ENCODE data around the gene CELF4. TPM values are rescaled to one million over a fixed set of nuclear protein-coding genes. Genes with fewer than 3 reads are reported as not detected.

CELF4 gene
- total RNA-seq, 1 donor from 2014 or later, result not detected

DNA sequence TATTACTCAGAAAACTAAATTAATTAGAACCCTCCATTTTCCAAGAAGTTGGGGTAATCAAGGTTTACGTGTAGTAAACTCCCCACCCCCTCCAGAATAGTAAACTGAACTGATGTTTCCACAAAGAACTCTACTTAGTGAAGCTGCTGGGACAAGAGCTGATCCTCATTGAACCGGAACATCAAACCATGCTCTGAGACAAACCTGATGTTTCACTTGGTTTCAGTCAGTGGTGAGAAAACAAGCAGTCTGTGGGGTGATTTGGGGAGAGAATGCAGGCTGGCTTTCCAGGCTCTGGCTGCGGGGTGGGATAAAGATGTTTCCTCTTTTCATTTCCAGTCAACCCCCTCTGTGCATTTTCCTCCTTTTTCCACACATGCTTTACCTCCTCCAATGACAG is 38.2 kb downstream of the CELF4 start:
- intact Hi-C loops (cut with micrococcal nuclease), result no loop called here

DNA sequence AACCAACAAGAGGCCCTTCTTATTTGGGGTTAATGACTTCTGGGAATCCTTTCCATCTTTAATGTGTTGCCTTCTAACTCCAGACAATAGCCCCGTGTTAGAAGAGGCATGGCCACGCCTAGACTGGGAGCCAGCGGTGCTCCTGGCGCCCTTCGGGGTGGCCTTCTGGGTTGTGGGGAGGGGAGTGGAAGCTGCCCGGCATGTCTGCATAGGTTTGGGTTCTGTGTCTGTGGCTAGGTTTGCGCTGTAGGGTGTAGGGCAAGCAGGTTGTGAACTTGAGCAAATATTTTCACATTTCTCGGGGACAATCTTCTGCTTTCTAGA is 40.4 kb downstream of the CELF4 start:
- intact Hi-C loops (cut with micrococcal nuclease), result no loop called here

DNA sequence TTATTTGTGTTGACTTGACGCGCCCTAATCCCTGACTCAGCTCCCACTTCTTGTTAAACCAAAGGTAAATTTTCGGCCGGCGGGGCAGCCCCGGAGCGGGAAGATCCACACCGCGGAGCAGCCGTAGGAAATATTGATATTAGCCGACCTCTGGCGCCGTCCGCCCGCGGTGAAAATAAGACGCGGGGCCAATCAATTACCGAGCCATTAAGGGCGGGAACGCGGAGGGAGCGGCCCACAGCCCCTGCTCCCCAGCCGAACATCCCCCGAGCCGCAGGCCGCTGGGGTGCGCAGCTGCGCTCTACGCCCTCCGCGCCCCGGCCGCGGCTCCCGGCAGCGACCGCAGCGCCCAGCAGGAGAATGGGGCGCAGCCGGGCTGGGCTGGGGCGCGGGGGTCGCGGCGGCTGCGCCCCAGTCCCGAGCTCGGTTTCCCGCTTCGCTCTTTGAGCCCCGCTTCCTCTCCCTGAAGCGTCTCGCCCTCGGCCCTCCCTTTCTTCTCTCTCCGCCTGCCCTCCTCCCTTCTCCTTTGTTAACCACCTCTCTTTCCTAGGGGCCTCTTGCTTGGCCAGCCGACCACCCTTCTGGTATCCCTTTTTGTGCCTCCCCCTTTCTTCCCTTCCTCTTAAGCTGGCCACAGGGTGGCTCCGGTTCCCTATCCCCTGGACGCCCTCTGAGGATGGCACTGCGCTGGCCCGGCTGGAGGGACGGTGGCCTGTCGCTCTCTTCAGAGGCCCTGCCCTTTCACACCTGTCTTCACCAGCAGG is 40.9 kb downstream of the CELF4 start:
- intact Hi-C loops (cut with micrococcal nuclease), result no loop called here

GRCh38 chr18:37524139-37524497 is 41.5 kb downstream of the CELF4 start:
- intact Hi-C loops (cut with micrococcal nuclease), result no loop called here

DNA sequence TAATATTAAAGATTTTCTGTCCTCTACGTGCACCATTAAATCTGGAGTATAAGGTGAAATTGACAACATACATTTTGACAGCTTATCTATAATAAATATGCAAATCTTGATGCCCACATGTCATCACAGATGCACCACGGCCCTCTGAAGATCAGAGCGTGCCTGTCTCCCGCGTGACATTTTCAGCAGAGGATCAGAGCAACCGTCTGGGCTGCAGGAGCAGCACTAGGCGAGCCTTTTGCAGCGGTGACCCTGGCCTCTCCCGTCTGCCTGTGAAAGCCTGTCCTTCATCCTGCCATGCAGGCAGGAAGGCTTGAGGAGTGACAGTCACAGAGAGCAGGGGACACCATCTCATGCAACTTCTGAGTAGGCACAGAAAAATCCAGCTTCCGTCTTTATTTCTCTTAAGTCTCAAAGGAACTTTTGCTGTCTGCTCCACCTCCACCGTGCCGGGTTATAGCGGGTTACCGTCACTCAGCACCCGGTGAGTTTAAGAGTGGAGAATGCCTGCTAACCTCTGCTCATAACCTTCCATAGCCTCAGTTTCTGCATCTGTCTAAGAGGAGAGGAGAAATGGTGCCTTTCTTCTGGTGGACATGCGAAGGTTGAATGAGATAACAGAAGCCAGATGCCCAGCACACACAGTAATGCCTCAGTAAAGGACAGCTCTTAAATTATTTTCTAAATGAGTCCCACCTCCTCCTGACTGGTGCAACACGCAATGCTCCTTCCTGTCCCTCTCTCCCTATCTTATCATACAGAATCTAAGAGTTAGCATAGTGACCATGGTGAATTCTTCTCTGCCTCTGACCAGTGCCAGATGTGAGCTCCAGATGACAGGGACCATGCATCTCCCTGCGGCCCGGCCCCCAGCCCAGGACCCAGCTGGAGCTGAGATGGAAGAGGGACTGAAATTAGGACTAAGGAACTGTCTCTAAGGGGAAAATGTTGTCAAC is 43.8 kb downstream of the CELF4 start:
- intact Hi-C loops (cut with micrococcal nuclease), result no loop called here

- intact Hi-C loops (cut with micrococcal nuclease), result no loop called here
Measured at GRCh38 chr18:37520508-37520907, 45.1 kb downstream of the CELF4 start.

GRCh38 chr18:37519510-37520135 is 46.0 kb downstream of the CELF4 start:
- intact Hi-C loops (cut with micrococcal nuclease), result no loop called here

DNA sequence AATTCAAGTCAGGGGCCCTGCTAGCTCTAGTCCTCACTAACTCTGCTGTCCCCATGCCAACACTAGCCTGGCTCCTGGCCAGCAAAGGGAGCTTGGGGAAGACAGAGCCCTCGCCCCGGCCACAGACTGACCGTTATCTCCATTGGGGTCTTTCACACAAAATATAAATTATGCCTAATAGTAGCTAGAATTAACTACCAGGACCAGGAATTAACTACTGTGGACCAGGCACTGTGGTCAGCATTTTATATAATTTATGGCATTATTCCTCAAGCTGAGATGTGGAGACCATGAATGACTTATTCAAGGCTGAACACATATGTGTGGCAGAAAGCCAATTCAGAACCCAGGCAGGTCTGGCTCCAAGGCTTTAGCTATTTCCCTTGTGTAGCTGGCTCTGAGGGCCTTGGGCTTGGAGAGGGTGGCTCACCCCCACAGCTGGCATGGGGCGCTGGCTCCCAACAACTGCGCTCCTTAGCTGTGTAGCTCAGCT is 49.2 kb downstream of the CELF4 start:
- intact Hi-C loops (cut with micrococcal nuclease), result no loop called here

DNA sequence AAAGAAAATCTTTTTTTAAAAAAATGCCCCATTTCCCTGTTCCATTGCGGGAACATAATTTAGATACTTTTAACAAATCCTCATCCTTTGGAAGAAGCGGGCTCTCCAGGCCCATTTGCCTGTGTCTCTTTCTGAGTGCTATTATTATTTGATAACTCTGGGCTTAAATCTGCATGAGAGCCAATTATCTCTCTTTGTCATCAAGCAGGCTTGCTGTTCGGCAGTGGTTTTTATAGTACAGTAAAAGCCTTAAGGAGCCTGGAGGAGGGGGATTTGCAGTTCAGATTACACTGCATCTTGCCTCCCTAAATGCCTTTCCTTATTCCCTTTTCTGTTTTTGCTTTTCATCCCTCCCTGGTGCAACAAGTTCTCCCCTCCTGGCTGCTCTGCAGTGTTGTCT is 50.6 kb downstream of the CELF4 start:
- intact Hi-C loops (cut with micrococcal nuclease), result no loop called here

DNA sequence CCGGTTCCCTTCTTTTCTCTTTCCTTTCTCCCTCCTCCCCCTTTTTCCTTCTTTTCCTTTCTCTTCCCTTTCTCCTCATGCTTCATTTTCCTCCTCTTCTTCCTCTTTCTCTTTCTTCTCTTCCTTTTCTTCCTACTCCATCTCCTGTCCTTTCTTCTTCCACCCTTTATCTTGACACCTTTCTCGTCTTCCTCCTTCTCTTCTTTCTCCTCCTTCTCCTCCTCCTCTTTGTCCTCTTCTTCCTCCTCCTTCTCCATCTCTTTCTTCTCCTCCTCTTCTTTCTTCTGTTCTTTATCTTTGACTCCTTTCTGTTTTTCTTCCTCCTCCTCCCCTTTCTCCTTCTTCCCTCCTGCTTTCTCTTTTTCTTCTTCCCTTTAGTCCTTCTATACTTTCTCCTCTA is 53.2 kb downstream of the CELF4 start:
- intact Hi-C loops (cut with micrococcal nuclease), result no loop called here

DNA sequence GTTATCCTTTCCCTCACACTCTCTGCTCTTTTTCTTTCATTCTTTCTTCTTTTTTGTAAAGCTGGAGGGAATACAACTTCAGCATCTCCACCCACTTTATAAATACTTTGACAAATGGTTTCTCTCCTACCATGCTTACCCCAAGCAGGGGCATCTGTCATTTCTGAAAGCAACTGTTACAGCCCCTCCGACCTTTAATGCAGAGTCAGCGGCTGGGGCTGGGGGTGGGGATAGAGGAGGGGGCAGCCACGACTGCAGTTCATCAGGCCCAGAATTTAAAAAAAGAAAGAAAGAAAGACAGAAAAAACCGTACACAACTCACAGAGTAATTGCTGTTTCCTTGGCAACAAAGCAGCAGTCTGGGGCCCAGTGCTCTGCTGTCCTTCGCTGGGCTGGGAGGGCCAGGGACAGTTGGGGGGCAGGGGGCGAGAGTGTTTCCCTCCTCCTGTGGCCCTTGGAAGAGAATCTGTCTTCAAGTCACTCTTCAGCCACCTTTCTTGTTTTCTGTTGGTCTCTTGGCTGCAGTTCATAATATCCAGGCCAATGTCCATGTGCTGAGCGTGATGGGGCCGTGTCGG is 53.8 kb downstream of the CELF4 start:
- intact Hi-C loops (cut with micrococcal nuclease), result no loop called here

- intact Hi-C loops (cut with micrococcal nuclease), result no loop called here
Measured at GRCh38 chr18:37509600-37509999, 56.0 kb downstream of the CELF4 start.

- intact Hi-C loops (cut with micrococcal nuclease), result no loop called here
Measured at GRCh38 chr18:37508207-37508606, 57.4 kb downstream of the CELF4 start.

GRCh38 chr18:37507239-37507638 is 58.4 kb downstream of the CELF4 start:
- intact Hi-C loops (cut with micrococcal nuclease), result no loop called here

- intact Hi-C loops (cut with micrococcal nuclease), result no loop called here
Measured at GRCh38 chr18:37506001-37506400, 59.6 kb downstream of the CELF4 start.

DNA sequence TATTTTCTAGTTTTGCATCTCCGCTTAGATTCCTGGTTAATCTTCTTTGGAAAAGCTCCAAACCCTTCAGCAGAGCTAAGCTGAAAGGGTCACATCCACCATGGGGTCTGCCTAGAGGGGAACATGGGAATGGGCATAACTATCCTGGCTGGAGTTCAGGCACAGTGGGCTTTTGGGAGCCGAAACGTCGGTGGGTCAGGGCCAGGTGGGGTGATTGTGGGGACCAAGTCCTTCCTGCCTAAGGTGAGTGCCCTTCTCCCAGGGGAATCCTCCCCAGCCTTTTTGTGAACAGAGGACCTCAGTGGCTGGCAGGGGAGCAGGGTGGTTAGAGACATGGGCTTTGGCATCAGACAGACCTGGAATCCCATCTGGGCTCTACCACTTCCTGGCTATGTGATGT is 60.3 kb downstream of the CELF4 start:
- intact Hi-C loops (cut with micrococcal nuclease), result no loop called here

- intact Hi-C loops (cut with micrococcal nuclease), result no loop called here
Measured at GRCh38 chr18:37502601-37503000, 63.0 kb downstream of the CELF4 start.

DNA sequence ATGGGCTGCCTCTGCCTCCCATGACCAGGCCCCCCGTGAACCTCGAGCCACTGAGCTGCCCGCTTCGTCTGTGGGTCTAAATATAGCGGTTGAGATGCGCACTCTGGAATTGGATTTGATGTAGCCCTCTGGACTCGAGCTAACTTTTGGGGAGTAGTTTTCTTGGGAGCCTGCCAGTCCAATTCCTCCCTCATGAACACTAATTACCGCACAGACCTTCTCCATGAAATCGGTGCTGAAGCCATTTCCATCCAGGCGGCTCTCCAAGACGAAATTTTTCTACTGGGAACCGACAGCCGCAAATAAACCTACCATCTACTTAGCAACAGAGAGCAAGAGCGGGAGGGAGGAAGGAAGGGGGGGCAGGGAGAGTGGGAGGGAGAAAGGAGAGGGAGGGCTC is 63.6 kb downstream of the CELF4 start:
- intact Hi-C loops (cut with micrococcal nuclease), result no loop called here

DNA sequence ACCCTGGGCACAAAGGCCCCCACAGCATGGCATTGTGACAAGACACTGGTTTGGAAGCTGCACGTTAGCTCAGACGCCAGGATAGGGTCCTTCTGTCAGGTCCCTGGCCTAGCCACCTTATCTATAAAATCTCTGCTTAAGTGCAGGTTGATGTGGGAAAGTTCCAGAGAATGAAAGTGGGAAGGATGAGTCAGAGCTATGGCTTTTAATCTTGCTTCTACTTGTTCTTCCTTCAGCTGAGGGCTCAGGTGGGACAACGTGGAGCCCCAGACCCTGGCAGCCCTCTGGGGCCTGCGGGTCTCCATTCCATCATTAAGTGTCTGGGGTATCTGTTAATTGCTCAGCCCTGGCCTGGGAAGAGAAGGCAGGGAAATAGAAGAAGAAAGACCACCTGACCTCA is 64.5 kb downstream of the CELF4 start:
- intact Hi-C loops (cut with micrococcal nuclease), result no loop called here

GRCh38 chr18:37499913-37500312 is 65.7 kb downstream of the CELF4 start:
- intact Hi-C loops (cut with micrococcal nuclease), result no loop called here

- intact Hi-C loops (cut with micrococcal nuclease), result no loop called here
Measured at GRCh38 chr18:37499044-37499443, 66.6 kb downstream of the CELF4 start.
